GM21526 (cell line): ENCODE data around the gene PHGDH.
"Not testable (repeated sequence)": the region's sequence is repeated elsewhere in the genome, so short reads cannot be mapped to it uniquely, and the experiment has no call there.

Experiments
- ATAC-seq: cut with Tn5 transposase; IDR thresholded peaks from one replicate; pipeline ENCODE4 v1.9.1; 2021; ENCODE audit warnings: moderate library complexity; ENCODE audit not compliant: unreplicated experiment, low FRiP score

Gene PHGDH

GRCh38 chr1:119696863-119697262 lies 14.9 kb upstream of the PHGDH start:
- ATAC-seq, result not testable (repeated sequence)

- ATAC-seq, result no peak
These were observed 14.1 kb upstream of the PHGDH start for GRCh38 chr1:119697598-119697997.

- no peak for ATAC-seq
These were observed 11.4 kb upstream of the PHGDH start for GRCh38 chr1:119700326-119700725.

- no peak for ATAC-seq
These were observed 10.1 kb upstream of the PHGDH start for GRCh38 chr1:119701659-119702058.

- no peak for ATAC-seq
These were observed 9.3 kb upstream of the PHGDH start for GRCh38 chr1:119702384-119702783.

GRCh38 chr1:119703666-119704450 lies 7.9 kb upstream of the PHGDH start:
- no peak for ATAC-seq

GRCh38 chr1:119706599-119706998 lies 5.1 kb upstream of the PHGDH start:
- not testable (repeated sequence) for ATAC-seq

GRCh38 chr1:119711356-119711803 lies 354 bp upstream of the PHGDH start:
- not testable (repeated sequence) for ATAC-seq

GRCh38 chr1:119712342-119713038 lies 756 bp downstream of the PHGDH start:
- no peak for ATAC-seq

- ATAC-seq, result no peak
These were observed 1.5 kb downstream of the PHGDH start for GRCh38 chr1:119713039-119713748.

GRCh38 chr1:119713749-119714456 lies 2.2 kb downstream of the PHGDH start:
- ATAC-seq, result no peak

- ATAC-seq, result no peak
These were observed 2.8 kb downstream of the PHGDH start for GRCh38 chr1:119714583-119714982.

- no peak for ATAC-seq
These were observed 3.8 kb downstream of the PHGDH start for GRCh38 chr1:119715542-119715941.

GRCh38 chr1:119718409-119718808 lies 6.7 kb downstream of the PHGDH start:
- ATAC-seq, result no peak

- ATAC-seq, result no peak
These were observed 7.2 kb downstream of the PHGDH start for GRCh38 chr1:119718972-119719371.

- no peak for ATAC-seq
These were observed 9.2 kb downstream of the PHGDH start for GRCh38 chr1:119720866-119721440.

GRCh38 chr1:119721896-119722295 lies 10.2 kb downstream of the PHGDH start:
- no peak for ATAC-seq

- no peak for ATAC-seq
These were observed 13.0 kb downstream of the PHGDH start for GRCh38 chr1:119724611-119725218.

GRCh38 chr1:119725626-119726025 lies 13.9 kb downstream of the PHGDH start:
- ATAC-seq, result no peak

- ATAC-seq, result no peak
These were observed 16.3 kb downstream of the PHGDH start for GRCh38 chr1:119727991-119728390.
